ENCODE measurements around the gene LIG3. TPM values are rescaled to one million over a fixed set of nuclear protein-coding genes. Genes with fewer than 3 reads are reported as not detected.

LIG3 gene
- total and polyA plus RNA-seq, 2 of the 4 experiments (the other 2 are of a cell fraction) = 36.4 to 41.9 TPM

- Histone ChIP-seq H2AK9ac (replicated peaks; ENCODE audit: low read depth, low read length, poor library complexity) (no peak overlapping the region), H4K5ac (ENCODE audit: low read depth, low read length) (no peak overlapping the region), H3K56ac (ENCODE audit: extremely low read depth, insufficient read depth, low read length) (no peak overlapping the region), H3K23ac (ENCODE audit: low read depth, low read length) (no peak overlapping the region), H3K4me1 (ENCODE audit: control insufficient read depth, insufficient read depth, low read length) (peaks cover 6% of the 10 kb centered on the region; the same call in 1 of the 2 replicates), H3K14ac (replicated peaks; ENCODE audit: low read depth, low read length) (no peak overlapping the region), H3K4me3 (ENCODE audit: insufficient read depth, low read depth, low read length) (no peak overlapping the region), H2BK5ac (ENCODE audit: low read depth, low read length, poor library complexity, severe bottlenecking) (no peak overlapping the region), H3K36me3 (ENCODE audit: control insufficient read depth, insufficient read depth, low read length) (no peaks in the 10 kb centered on the region), H3K9me3 (ENCODE audit: control insufficient read depth, insufficient read depth, low read length) (no peaks in the 10 kb centered on the region), H4K20me1 (ENCODE audit: insufficient read depth, low read length) (peaks cover 19% of the 10 kb centered on the region; the same call in 1 of the 2 replicates), H3K18ac (ENCODE audit: low read depth, low read length) (no peak overlapping the region), H3K4me2 (ENCODE audit: low read depth, low read length) (no peak overlapping the region), H3K4ac (ENCODE audit: low read depth, low read length) (no peak overlapping the region), H2BK120ac (ENCODE audit: low read depth, low read length) (no peak overlapping the region), H4K91ac (ENCODE audit: insufficient read depth, low read depth, low read length) (no peak overlapping the region), H3K9ac (ENCODE audit: low read depth, low read length) (no peak overlapping the region), H3K79me1 (ENCODE audit: low read depth in 1 of 2, low read length in 2 of 2) (peaks cover 17 to 60% of the 10 kb centered on the region in 2 experiments), H3K27me3 (ENCODE audit: control insufficient read depth, insufficient read depth, low read length) (no peaks in the 10 kb centered on the region), H2AFZ (replicated peaks; ENCODE audit: low read length, poor library complexity) (no peak overlapping the region), H2BK15ac (ENCODE audit: low read depth, low read length) (0 out of 3 replicates have a peak overlapping the region, but pooled peaks have one; percentile 15), H4K8ac (ENCODE audit: low read depth in 2 of 2, low read length in 2 of 2) (no peak overlapping the region), H2BK20ac (ENCODE audit: low read depth, low read length) (no peak overlapping the region), H3K9me1 (ENCODE audit: insufficient read depth, low read length) (peaks cover 3% of the 10 kb centered on the region; the same call in 1 of the 2 replicates), H2AK5ac (ENCODE audit: low read depth, low read length) (no peak overlapping the region), H3K27ac (ENCODE audit: insufficient read depth, low read length) (no peak overlapping the region)
- in situ Hi-C loops (cut with MboI; ENCODE audit: low sequenced_read_pairs) = no loop called here
- DNase-seq (no peak), ATAC-seq (ENCODE audit: low read depth) (no peak)
- BruUV-seq (replicated peaks) = no TSS peak
- intact Hi-C loops (cut with micrococcal nuclease) = no loop called here
- dilution Hi-C loops (cut with HindIII; ENCODE audit: low sequenced_read_pairs, unreplicated experiment) = no loop called here
- POLR2A ChIA-PET (ENCODE audit: unreplicated experiment) = no interaction called here
- WGBS, 2 experiments (ENCODE audit: extremely low coverage in 2 of 2, insufficient read length in 1 of 2) = no CpG with 5 or more reads among the region's 2 CpGs
- no peak for TF ChIP-seq MAFK (IDR thresholded peaks at IDR 0.05; ENCODE audit: low read depth, low read length)
- no peak for TF ChIP-seq NFE2L2 (IDR thresholded peaks at IDR 0.05; ENCODE audit: low read depth, low read length)
- no peak for TF ChIP-seq POLR2A (IDR thresholded peaks at IDR 0.05; ENCODE audit: low read depth, low read length)
- no peak for TF ChIP-seq CTCF (conservative IDR thresholded peaks at IDR 0.05; ENCODE audit: low read depth, low read length)
- TF ChIP-seq CEBPB (IDR thresholded peaks at IDR 0.05; ENCODE audit: low read depth, low read length) = no peak
- no peak for TF ChIP-seq USF2 (IDR thresholded peaks at IDR 0.05; ENCODE audit: low read depth, low read length)
- TF ChIP-seq FOS (IDR thresholded peaks at IDR 0.05; ENCODE audit: low read depth, low read length) = no peak
- TF ChIP-seq BHLHE40 (IDR thresholded peaks at IDR 0.05; ENCODE audit: low read depth, low read length) = no peak
- no peak for TF ChIP-seq RFX5 (IDR thresholded peaks at IDR 0.05; ENCODE audit: low read depth, low read length)
- no peak for TF ChIP-seq MXI1 (IDR thresholded peaks at IDR 0.05; ENCODE audit: borderline replicate concordance, low read depth, low read length)
- TF ChIP-seq RCOR1 (IDR thresholded peaks at IDR 0.05; ENCODE audit: insufficient replicate concordance, low read length) = no peak
- no peak for TF ChIP-seq SMC3 (IDR thresholded peaks at IDR 0.05; ENCODE audit: low read depth, low read length)
- TF ChIP-seq MAZ (IDR thresholded peaks at IDR 0.05; ENCODE audit: borderline replicate concordance, low read depth, low read length) = no peak
- TF ChIP-seq ELK1 (IDR thresholded peaks at IDR 0.05; ENCODE audit: borderline replicate concordance, low read depth, low read length) = no peak
- no peak for TF ChIP-seq CHD1 (IDR thresholded peaks at IDR 0.05; ENCODE audit: low read depth, low read length)
- no peak for TF ChIP-seq RAD21 (IDR thresholded peaks at IDR 0.05; ENCODE audit: low read length)
- CTCF ChIA-PET = no interaction called here
Observed at GRCh38 chr17:35051183-35051578, 70.9 kb downstream of the LIG3 start.
